GM18858 (cell line): ENCODE data around the gene DOK1.
"Not testable (repeated sequence)": the region's sequence is repeated elsewhere in the genome, so short reads cannot be mapped to it uniquely, and the experiment has no call there.

Experiments used
- ATAC-seq: cut with Tn5 transposase; IDR thresholded peaks from one replicate; pipeline ENCODE4 v1.9.1; 2021; ENCODE audit not compliant: unreplicated experiment

DOK1 gene

GRCh38 chr2:74548285-74548899, 6.1 kb upstream of the DOK1 start:
- no peak for ATAC-seq

DNA sequence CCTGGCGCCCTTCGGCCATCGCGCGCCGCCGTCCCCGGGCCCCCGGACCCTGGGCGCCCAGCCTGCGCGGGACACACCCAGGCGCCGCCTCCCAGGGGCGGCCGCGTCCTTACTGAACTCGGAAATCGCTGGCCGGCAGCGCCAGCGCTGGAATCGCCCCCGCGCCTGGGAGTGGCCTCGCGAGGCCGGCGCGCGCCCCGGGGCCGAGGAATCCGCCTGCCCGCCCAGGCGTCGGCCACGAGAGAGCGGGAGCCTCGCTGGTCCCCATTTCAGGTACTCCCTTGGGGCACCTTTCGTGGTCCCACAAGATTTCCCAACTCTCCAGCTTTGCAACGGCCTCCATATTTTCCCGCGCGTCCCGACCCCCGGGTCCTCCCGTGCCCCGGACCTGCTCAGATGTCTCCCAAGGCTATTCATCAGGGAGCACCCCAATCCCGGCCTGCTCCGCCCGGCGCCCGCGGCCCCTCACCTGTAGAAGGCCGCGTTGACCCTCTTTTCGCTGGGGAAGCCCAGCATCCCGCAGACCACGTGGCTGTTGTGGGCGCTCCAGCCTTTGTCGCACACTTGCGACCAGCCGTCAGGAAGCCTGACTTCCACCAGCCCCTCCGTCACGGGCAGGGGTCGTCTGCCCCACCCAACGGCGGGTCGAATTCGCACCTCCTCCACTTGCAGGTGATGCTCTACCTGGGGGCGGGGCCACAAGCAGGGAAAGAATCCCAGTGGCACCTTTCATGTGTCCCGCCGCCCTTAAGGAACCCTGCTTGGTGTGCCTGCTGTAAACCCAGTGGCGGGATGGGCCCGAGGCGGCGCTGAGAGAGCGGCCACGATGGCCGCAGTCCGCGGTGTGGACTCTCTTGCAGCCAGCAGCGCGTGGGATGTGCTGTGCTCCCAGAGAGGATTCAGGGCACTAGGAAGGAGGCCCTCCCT, 5.4 kb upstream of the DOK1 start:
- ATAC-seq: no peak

- ATAC-seq: no peak
Measured at GRCh38 chr2:74550231-74550630, 4.3 kb upstream of the DOK1 start.

- no peak for ATAC-seq
Measured at GRCh38 chr2:74551530-74551929, 3.0 kb upstream of the DOK1 start.

DNA sequence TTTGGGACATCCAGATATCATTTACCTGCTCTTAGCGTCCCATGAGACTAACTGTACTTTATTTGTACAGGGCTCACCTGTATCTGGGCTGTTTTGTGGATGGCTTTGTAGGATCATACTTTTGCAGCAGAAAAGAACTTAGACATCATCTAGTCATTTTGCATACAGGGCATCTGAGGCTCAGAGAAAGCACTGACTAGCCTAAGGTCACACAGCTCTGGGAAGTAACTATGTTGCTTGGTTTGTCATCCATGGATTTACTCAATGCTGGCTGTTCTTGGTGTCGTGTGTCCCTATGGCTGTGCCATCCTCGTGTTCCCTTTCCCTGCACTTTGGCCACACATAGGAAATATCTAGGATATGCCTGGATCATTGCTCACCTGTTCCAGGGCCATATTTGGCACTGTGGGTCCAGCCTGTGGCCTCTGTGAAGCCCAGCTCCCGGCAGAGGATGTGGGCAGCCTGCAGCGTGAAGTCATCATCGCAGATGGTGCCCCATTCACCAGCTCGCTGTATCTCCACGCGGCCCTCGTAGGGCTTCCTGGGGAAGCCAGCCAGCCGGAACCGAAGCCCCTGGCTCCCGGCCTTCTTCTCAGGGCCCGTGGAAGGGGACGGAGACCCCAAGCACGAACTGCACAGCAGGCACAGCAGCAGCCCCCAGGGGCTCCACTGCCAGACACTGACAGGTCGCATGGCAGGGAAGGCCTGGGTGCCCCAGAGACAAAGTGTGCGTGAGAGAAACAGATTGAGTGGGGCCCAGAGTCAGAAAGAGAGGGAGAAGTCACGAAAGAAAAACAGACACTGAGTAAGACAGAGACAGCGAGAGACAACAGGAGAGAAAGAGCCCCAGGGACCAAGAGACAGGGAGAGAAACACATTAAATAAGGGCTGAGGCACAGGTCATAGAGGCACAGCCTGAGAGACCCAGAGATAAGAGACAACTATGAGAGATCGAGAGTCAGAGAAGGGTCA, 2.3 kb upstream of the DOK1 start:
- no peak for ATAC-seq

DNA sequence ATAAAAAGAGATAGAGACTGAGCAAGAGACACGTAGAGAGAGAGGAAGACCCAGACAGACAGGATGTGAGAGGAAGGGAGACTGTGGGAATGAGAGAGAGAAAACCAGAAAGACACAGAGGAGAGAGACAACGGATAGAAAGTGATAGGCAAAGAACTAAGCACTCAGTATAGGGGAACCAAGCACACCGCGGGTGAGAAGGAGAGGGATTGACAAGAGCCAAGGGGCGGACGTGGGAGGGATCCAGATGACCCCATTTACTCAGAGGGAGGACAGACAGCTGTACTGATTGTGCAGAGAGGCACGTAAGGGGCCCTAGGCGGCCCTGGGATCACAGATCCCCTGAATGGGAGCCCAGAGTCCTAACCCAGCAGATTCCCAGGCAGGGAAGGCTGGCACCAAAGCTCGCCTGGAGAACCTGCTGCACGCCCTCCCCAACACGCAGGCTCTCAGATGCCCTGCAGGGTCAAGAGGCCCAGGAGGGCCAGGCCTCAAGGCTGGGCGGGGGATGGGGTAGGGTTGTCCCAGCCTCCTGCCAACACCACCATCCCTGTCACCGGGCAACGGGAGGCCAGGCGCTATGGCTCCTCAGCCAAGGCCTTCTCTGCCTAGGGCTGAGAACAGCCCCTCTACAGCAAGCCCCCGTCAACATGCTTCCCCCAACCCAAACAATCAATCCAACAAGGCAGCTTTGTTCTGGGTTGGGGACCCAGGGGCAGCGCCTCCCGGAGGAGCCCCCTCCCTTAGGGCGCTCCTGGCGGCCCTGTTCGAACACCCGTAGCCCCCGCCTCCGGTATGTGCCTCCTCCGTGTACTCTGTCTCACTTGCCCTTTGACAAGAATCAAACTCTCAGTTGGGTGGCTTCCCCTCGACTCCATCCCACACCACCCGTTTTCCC, 1.4 kb upstream of the DOK1 start:
- ATAC-seq: no peak

DNA sequence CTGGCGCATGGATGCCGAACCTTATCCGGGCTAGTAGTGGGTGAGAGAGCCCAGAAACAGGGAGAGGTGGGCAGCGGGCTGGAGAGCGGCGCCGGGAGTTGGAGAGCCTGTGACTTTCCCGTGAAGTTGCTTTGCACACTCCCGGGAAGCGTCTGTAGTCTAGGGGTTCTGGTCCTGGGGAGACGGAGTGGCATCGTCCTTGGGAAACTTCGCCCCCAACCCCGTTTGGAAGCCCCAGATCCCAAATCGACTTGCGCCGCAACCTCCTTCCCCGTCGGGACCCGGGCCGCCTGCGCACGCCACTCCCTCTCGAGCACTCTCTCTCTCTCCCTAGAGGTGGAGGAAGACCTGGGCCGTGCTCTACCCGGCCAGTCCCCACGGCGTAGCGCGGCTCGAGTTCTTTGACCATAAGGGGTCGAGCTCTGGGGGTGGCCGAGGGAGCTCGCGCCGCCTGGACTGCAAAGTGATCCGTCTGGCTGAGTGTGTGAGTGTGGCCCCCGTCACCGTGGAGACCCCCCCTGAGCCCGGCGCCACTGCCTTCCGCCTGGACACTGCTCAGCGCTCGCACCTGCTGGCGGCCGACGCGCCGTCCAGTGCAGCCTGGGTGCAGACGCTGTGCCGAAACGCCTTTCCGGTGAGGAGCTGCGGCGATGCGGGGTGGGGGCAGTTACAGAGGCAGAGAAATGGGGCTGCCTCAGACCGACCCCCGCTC, 456 bp downstream of the DOK1 start:
- no peak for ATAC-seq

DNA sequence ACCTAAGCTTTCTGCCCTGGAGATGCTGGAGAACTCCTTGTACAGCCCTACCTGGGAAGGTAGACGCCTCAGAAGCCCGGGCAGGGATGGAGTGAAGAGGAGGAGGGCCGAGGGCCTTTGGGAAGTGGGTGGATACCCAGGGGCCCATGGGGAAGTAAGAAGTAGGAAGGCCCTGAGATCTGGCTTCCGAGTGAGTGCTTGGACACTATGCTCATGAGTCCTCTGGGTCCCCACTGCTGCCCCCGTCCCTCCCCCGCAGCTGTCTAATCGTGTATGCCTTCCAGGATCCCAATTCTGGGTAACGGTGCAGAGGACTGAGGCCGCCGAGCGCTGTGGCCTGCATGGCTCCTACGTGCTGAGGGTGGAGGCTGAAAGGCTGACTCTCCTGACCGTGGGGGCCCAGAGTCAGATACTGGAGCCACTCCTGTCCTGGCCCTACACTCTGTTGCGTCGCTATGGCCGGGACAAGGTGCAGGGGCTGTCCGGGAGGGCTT, 1.1 kb downstream of the DOK1 start:
- ATAC-seq: no peak

GRCh38 chr2:74556159-74556558, 1.6 kb downstream of the DOK1 start:
- no peak for ATAC-seq

DNA sequence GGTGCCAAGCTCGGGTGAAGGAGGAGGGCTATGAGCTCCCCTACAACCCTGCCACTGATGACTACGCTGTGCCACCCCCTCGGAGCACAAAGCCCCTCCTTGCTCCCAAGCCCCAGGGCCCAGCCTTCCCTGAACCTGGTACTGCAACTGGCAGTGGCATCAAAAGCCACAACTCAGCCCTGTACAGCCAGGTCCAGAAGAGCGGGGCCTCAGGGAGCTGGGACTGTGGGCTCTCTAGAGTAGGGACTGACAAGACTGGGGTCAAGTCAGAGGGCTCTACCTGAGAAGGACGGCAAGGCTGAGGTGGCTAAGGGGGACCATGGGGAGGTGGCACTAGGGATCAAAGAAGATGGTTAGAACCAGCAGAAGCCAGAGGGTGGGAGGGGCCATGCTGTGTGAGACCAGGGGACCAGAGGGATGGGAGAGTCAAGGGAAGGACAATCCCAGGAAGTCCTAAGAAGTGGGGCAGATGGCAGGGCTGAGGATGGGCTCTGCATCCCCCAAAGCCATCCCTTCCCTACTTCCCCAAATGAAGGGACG, 2.4 kb downstream of the DOK1 start:
- no peak for ATAC-seq

- no peak for ATAC-seq
Measured at GRCh38 chr2:74558284-74559230, 4.0 kb downstream of the DOK1 start.

DNA sequence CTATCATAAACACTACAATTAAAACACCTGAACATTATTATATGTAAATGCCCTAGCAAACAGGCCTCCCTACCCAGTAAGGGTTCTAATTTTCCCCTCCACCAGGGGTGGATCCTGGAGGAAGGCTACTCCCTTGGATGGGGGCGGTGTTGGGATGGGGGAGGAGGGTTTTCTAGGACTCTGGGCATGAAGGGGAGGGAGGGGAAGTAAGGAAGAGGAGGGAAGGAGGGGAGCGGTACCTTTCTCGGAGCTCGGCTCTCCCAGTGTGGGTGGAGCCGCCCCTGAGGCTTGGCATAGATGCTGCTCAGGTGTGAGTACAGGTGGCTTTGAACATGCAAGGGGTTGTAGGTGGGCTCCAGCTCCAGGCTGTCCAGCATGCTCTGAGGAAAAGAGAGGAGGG, 5.4 kb downstream of the DOK1 start:
- no peak for ATAC-seq

GRCh38 chr2:74560591-74560990, 6.1 kb downstream of the DOK1 start:
- no peak for ATAC-seq

- ATAC-seq: not testable (repeated sequence)
Measured at GRCh38 chr2:74561022-74561421, 6.5 kb downstream of the DOK1 start.

- ATAC-seq: no peak
Measured at GRCh38 chr2:74562126-74562775, 7.7 kb downstream of the DOK1 start.

DNA sequence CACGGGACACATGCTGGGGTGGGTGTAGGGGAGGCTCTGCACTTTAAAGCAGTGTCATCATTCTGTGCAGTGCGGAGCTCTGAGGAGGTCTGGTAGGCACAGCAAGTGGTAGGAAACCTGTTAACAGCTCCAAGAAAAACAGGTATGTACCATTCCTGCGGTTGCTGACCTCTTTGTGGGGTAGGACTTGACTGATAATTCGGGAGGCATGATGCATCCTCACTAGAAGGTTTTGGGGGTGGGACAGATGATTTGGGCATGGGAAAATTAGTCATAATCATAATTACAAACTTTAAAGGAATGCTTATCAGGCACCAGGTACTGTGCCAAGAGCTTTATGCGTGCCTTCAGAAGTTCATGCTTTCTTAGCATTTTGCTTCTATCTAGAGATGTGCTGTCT, 9.7 kb downstream of the DOK1 start:
- no peak for ATAC-seq

DNA sequence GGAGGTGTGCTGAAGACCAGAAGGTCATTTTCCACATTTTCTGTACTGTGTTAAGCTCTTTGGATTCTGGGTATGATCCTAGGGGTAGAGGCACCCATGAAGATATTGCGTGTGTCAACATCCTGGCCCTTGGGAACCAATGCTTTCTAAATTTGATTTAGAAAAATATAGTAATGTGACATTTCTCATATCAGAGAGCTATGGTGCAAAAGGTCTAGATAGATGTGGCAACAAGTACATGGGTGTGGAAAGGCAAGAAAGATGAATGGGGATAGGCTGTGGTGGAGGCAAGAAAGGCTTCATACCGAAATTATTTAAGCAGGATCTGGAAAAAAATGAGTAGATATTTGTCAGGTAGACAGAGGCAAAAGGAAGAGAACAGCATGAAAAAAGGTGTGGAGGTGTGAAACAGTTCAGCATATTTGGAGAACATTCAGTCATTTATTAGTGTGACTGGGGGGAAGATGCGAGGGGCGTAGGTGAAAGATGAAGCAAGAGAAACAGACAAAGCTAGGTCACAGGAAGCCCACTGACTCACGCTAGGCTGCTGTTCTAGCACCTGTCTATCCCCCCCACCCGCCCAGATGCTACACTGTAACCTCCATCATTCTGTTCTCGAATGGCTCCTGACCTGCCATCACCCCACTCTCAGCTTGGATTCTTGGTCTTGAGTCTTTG, 11.7 kb downstream of the DOK1 start:
- no peak for ATAC-seq
